H9 (cell line): ENCODE results near the gene ARL14EP. TPM values are rescaled to one million over a fixed set of nuclear protein-coding genes. Genes with fewer than 3 reads are reported as not detected.

ENCODE experiments used
- DNase-seq: peaks from one replicate; pipeline ENCODE4 v3.0.0-alpha.2; 2017
- H2AFZ ChIP-seq: one replicate; pipeline ENCODE4 v1.6.1; 2013; ENCODE audit warnings: mild to moderate bottlenecking, low read length, control low read depth, moderate library complexity
- H2AK5ac ChIP-seq: 2 replicates; pipeline ENCODE4 v1.6.1; 2013; ENCODE audit warnings: low read length, control low read depth, mixed read lengths; ENCODE audit not compliant: insufficient read length
- H2BK120ac ChIP-seq: one replicate; pipeline ENCODE4 v1.6.1; 2013; ENCODE audit warnings: low read depth, mild to moderate bottlenecking, low read length, control low read depth, inconsistent platforms; ENCODE audit not compliant: poor library complexity, severe bottlenecking
- H2BK12ac ChIP-seq: 2 replicates; pipeline ENCODE4 v1.6.1; 2013; ENCODE audit warnings: low read length, control low read depth, mixed read lengths, low read depth; ENCODE audit not compliant: insufficient read length
- H2BK15ac ChIP-seq: 2 replicates; pipeline ENCODE4 v1.6.1; 2013; ENCODE audit warnings: low read depth, low read length, control low read depth
- H2BK20ac ChIP-seq: one replicate; pipeline ENCODE4 v1.6.1; 2013; ENCODE audit warnings: low read depth, mild to moderate bottlenecking, low read length, control low read depth, inconsistent platforms; ENCODE audit not compliant: poor library complexity, severe bottlenecking
- H2BK5ac ChIP-seq: 2 replicates; pipeline ENCODE4 v1.6.1; 2013; ENCODE audit warnings: low read length, control low read depth, mixed read lengths; ENCODE audit not compliant: insufficient read length
- H3K14ac ChIP-seq: 2 replicates; pipeline ENCODE4 v1.6.1; 2013; ENCODE audit warnings: low read length, control low read depth; ENCODE audit not compliant: insufficient read depth
- H3K18ac ChIP-seq: 2 replicates; pipeline ENCODE4 v1.6.1; 2013; ENCODE audit warnings: low read depth, mild to moderate bottlenecking, mixed read lengths, low read length, control low read depth; ENCODE audit not compliant: insufficient read length
- H3K23ac ChIP-seq: 2 replicates; pipeline ENCODE4 v1.6.1; 2013; ENCODE audit warnings: low read length, control low read depth, mixed read lengths, low read depth; ENCODE audit not compliant: insufficient read length
- H3K23me2 ChIP-seq: 2 replicates; pipeline ENCODE4 v1.6.1; 2013; ENCODE audit warnings: low read depth, mild to moderate bottlenecking, mixed read lengths, low read length, control low read depth; ENCODE audit not compliant: insufficient read length, poor library complexity, severe bottlenecking
- H3K27ac ChIP-seq: 2 replicates; pipeline ENCODE4 v1.5.1; 2013; ENCODE audit warnings: low read length, control low read depth, mixed read lengths, low read depth; ENCODE audit not compliant: insufficient read length
- H3K27me3 ChIP-seq: 2 replicates; pipeline ENCODE4 v1.6.1; 2013; ENCODE audit warnings: low read length, control low read depth, inconsistent platforms; ENCODE audit not compliant: insufficient read depth
- H3K4ac ChIP-seq: 2 replicates; pipeline ENCODE4 v1.6.1; 2013; ENCODE audit warnings: low read depth, mild to moderate bottlenecking, control low read depth, inconsistent platforms, low read length, moderate library complexity
- H3K4me1 ChIP-seq: 2 replicates; pipeline ENCODE4 v1.6.1; 2013; ENCODE audit warnings: low read length, control low read depth, inconsistent platforms; ENCODE audit not compliant: insufficient read depth
- H3K4me2 ChIP-seq: 2 replicates; pipeline ENCODE4 v1.6.1; 2013; ENCODE audit warnings: low read length, control low read depth, mixed read lengths; ENCODE audit not compliant: insufficient read length, insufficient read depth
- H3K56ac ChIP-seq: 2 replicates; pipeline ENCODE4 v1.6.1; 2013; ENCODE audit warnings: low read depth, mild to moderate bottlenecking, mixed read lengths, low read length, control low read depth; ENCODE audit not compliant: insufficient read length
- H3K79me1 ChIP-seq: 2 replicates; pipeline ENCODE4 v1.6.1; 2013; ENCODE audit warnings: low read depth, mild to moderate bottlenecking, moderate library complexity, low read length, control low read depth, inconsistent platforms; ENCODE audit not compliant: insufficient read depth, poor library complexity, severe bottlenecking
- H3K79me2 ChIP-seq: 2 replicates; pipeline ENCODE4 v1.6.1; 2013; ENCODE audit warnings: low read length, control low read depth, inconsistent platforms; ENCODE audit not compliant: insufficient read depth
- H3K9ac ChIP-seq: 2 replicates; pipeline ENCODE4 v1.6.1; 2013; ENCODE audit warnings: low read length, control low read depth, mixed read lengths; ENCODE audit not compliant: insufficient read length; ENCODE audit errors: extremely low read depth
- H3K9me3 ChIP-seq: one replicate; pipeline ENCODE4 v1.6.1; 2013; ENCODE audit warnings: low read depth, low read length, inconsistent platforms; ENCODE audit not compliant: control insufficient read depth
- H3T11ph ChIP-seq: one replicate; pipeline ENCODE4 v1.6.1; 2013; ENCODE audit warnings: mild to moderate bottlenecking, low read length, control low read depth, inconsistent platforms
- H4K20me1 ChIP-seq: one replicate; pipeline ENCODE4 v1.6.1; 2013; ENCODE audit not compliant: control insufficient read depth, insufficient read length, insufficient read depth
- H4K5ac ChIP-seq: 2 replicates; pipeline ENCODE4 v1.6.1; 2013; ENCODE audit warnings: low read depth, mild to moderate bottlenecking, mixed read lengths, low read length, control low read depth; ENCODE audit not compliant: insufficient read length
- H4K8ac ChIP-seq: replicated peaks from 2 replicates; pipeline ENCODE4 v1.6.1; 2013; ENCODE audit warnings: low read length, control low read depth, mixed read lengths, low read depth; ENCODE audit not compliant: insufficient read length
- H4K91ac ChIP-seq: 2 replicates; pipeline ENCODE4 v1.6.1; 2013; ENCODE audit warnings: low read depth, mild to moderate bottlenecking, moderate library complexity, mixed read lengths, low read length, control low read depth; ENCODE audit not compliant: insufficient read length
- H3K27ac Mint-ChIP-seq, 3 experiments: 2 replicates in 2 of 3; 3 replicates in 1 of 3; pipeline ENCODE4 v1.8.0; 2020 to 2021; ENCODE audit warnings: mixed read lengths in 3 of 3, mild to moderate bottlenecking in 1 of 3, moderate library complexity in 1 of 3
- H3K27me3 Mint-ChIP-seq: 2 replicates; pipeline ENCODE4 v1.8.0; 2021; ENCODE audit warnings: low read depth, mild to moderate bottlenecking, moderate library complexity, mixed read lengths
- H3K36me3 Mint-ChIP-seq, 3 experiments: 2 replicates in 2 of 3; 3 replicates in 1 of 3; pipeline ENCODE4 v1.8.0; 2020 to 2021; ENCODE audit warnings: low read depth in 3 of 3, mixed read lengths in 3 of 3; ENCODE audit not compliant: insufficient read depth in 1 of 3
- H3K4me1 Mint-ChIP-seq, 2 experiments: 2 replicates each; pipeline ENCODE4 v1.8.0; 2020; ENCODE audit warnings: mixed read lengths in 2 of 2
- H3K4me3 Mint-ChIP-seq, 2 experiments: 2 replicates in 1 of 2; 3 replicates in 1 of 2; pipeline ENCODE4 v1.8.0; 2020 to 2021; ENCODE audit warnings: mild to moderate bottlenecking in 2 of 2, mixed read lengths in 2 of 2, moderate library complexity in 1 of 2
- H3K9me3 Mint-ChIP-seq, 2 experiments: 2 replicates in 1 of 2; 3 replicates in 1 of 2; pipeline ENCODE4 v1.8.0; 2020; ENCODE audit warnings: mild to moderate bottlenecking in 2 of 2, mixed read lengths in 2 of 2, moderate library complexity in 1 of 2
- WGBS: extraction: QIAGEN DNeasy Blood & Tissue Kit; methylation state at CpG from one replicate; pipeline ENCODE4 v1.1.7; 2013; ENCODE audit warnings: missing lambda C conversion rate, low lambda C conversion rate, mixed read lengths; ENCODE audit not compliant: insufficient read length; ENCODE audit errors: extremely low coverage; 5-methylcytosine and 5-hydroxymethylcytosine counted together
- total RNA-seq: library from RNA; stranded (reverse); gene quantifications from 2 replicates; pipeline ENCODE4 v1.2.1, GENCODE V29; 2021
- TF ChIP-seq, protein P1 (sequence below): fragments of 200-600 bp; sonication (generic); conservative IDR thresholded peaks from 3 replicates; pipeline ENCODE4 v1.8.0; 2021; ENCODE audit warnings: antibody characterized with exemption, mild to moderate bottlenecking

ARL14EP gene
- total RNA-seq, 1 experiment from 2014 or later: 20.9 TPM

DNA sequence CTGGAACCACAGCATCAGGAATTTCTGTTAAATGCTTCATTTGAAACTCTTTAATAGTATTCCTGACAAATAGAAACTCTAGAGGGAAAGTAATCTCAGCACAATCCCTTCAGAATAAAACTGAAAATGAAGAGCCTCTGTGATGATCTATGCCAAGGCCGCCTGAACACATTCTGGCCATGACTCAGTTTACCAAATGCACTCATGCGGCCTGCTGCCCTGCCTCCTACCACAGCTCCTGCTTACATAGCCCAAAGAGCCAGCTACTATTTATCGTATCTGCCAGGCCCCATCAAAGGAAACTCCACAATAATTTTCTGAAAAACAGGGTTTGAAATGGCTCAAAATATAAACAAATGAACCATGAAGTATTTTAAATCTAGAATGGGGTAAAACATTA lies 27.0 kb downstream of the ARL14EP start:
- Mint-ChIP-seq H3K27me3 (no peaks in the 10 kb centered on the region), H3K4me1 (peaks cover 5% of the 10 kb centered on the region in 2 experiments), H3K27ac (no peak overlapping the region), H3K4me3 (no peak overlapping the region), H3K36me3 (peaks cover 0 to 5% (median 0%) of the 10 kb centered on the region in 3 experiments; a peak in 1 of 7 replicates), H3K9me3 (no peaks in the 10 kb centered on the region; a peak in 1 of 5 replicates)
- H3K23ac ChIP-seq: no peak overlapping the region
- H4K20me1 ChIP-seq: no peaks in the 10 kb centered on the region
- no CpG with 5 or more reads among the region's 3 CpGs for WGBS
- H4K5ac ChIP-seq: no peak overlapping the region
- no peaks in the 10 kb centered on the region for H3K9me3 ChIP-seq
- H3K14ac ChIP-seq: no peak overlapping the region
- no peak overlapping the region for H3K9ac ChIP-seq
- no peak overlapping the region for H2BK15ac ChIP-seq
- no peak overlapping the region for H2BK5ac ChIP-seq
- TF ChIP-seq, protein P1, sequence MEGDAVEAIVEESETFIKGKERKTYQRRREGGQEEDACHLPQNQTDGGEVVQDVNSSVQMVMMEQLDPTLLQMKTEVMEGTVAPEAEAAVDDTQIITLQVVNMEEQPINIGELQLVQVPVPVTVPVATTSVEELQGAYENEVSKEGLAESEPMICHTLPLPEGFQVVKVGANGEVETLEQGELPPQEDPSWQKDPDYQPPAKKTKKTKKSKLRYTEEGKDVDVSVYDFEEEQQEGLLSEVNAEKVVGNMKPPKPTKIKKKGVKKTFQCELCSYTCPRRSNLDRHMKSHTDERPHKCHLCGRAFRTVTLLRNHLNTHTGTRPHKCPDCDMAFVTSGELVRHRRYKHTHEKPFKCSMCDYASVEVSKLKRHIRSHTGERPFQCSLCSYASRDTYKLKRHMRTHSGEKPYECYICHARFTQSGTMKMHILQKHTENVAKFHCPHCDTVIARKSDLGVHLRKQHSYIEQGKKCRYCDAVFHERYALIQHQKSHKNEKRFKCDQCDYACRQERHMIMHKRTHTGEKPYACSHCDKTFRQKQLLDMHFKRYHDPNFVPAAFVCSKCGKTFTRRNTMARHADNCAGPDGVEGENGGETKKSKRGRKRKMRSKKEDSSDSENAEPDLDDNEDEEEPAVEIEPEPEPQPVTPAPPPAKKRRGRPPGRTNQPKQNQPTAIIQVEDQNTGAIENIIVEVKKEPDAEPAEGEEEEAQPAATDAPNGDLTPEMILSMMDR: no peak
- no peak overlapping the region for H4K8ac ChIP-seq
- no peak overlapping the region for H3K4me2 ChIP-seq
- no peaks in the 10 kb centered on the region for H3K23me2 ChIP-seq
- no peak overlapping the region for H3K27ac ChIP-seq
- H3K4ac ChIP-seq: no peak overlapping the region
- no peaks in the 10 kb centered on the region for H3K27me3 ChIP-seq
- H2BK12ac ChIP-seq: no peak overlapping the region
- H3K79me2 ChIP-seq: no peaks in the 10 kb centered on the region
- no peaks in the 10 kb centered on the region for H3K4me1 ChIP-seq
- no peak overlapping the region for H3K56ac ChIP-seq
- no peak overlapping the region for H3K18ac ChIP-seq
- no peak overlapping the region for H2BK120ac ChIP-seq
- H2AFZ ChIP-seq: no peak overlapping the region
- no peak overlapping the region for H2AK5ac ChIP-seq
- no peak overlapping the region for H2BK20ac ChIP-seq
- H3K79me1 ChIP-seq: no peaks in the 10 kb centered on the region
- no peak overlapping the region for H4K91ac ChIP-seq
- no peak for DNase-seq
- H3T11ph ChIP-seq: no peak overlapping the region
